Endodermal cell (in vitro differentiated cells): Measurements from ENCODE around the gene UNK. TPM values are rescaled to one million over a fixed set of nuclear protein-coding genes. Genes with fewer than 3 reads are reported as not detected.

Experiments used
- DNase-seq: peaks from one replicate; pipeline ENCODE4 v3.0.0-alpha.2; 2017
- H3K27ac ChIP-seq: 2 replicates; pipeline ENCODE4 v1.5.1; 2013; ENCODE audit warnings: mild to moderate bottlenecking, low read depth, low read length, moderate library complexity
- H3K27me3 ChIP-seq: 2 replicates; pipeline ENCODE4 v1.6.1; 2013; ENCODE audit warnings: mild to moderate bottlenecking, low read length, moderate library complexity; ENCODE audit not compliant: insufficient read depth, control insufficient read depth, poor library complexity, severe bottlenecking
- H3K36me3 ChIP-seq: 2 replicates; pipeline ENCODE4 v1.7.0; 2013; ENCODE audit warnings: mild to moderate bottlenecking, low read length, moderate library complexity; ENCODE audit not compliant: control insufficient read depth, insufficient read depth
- H3K4me1 ChIP-seq: one replicate; pipeline ENCODE4 v1.7.0; 2013; ENCODE audit warnings: low read length; ENCODE audit not compliant: control insufficient read depth, insufficient read depth
- H3K4me3 ChIP-seq: 2 replicates; pipeline ENCODE4 v1.5.1; 2013; ENCODE audit warnings: mild to moderate bottlenecking, low read length, moderate library complexity
- H3K9ac ChIP-seq: 2 replicates; pipeline ENCODE4 v1.6.1; 2013; ENCODE audit warnings: mild to moderate bottlenecking, low read length, moderate library complexity; ENCODE audit not compliant: poor library complexity, severe bottlenecking; ENCODE audit errors: extremely low read depth
- H3K9me3 ChIP-seq: 2 replicates; pipeline ENCODE4 v1.6.1; 2013; ENCODE audit warnings: mild to moderate bottlenecking, low read length, moderate library complexity; ENCODE audit not compliant: control insufficient read depth
- H3K27ac Mint-ChIP-seq: 2 replicates; pipeline ENCODE4 v1.8.0; 2020; ENCODE audit warnings: mixed read lengths
- H3K27me3 Mint-ChIP-seq: 2 replicates; pipeline ENCODE4 v1.8.0; 2021; ENCODE audit warnings: mild to moderate bottlenecking, mixed read lengths; ENCODE audit not compliant: insufficient read depth
- H3K36me3 Mint-ChIP-seq: 2 replicates; pipeline ENCODE4 v1.8.0; 2020; ENCODE audit warnings: low read depth, mixed read lengths
- H3K4me1 Mint-ChIP-seq: 2 replicates; pipeline ENCODE4 v1.8.0; 2020; ENCODE audit warnings: mixed read lengths
- H3K4me3 Mint-ChIP-seq: 2 replicates; pipeline ENCODE4 v1.8.0; 2020; ENCODE audit warnings: mild to moderate bottlenecking, moderate library complexity, mixed read lengths
- H3K9me3 Mint-ChIP-seq: 2 replicates; pipeline ENCODE4 v1.8.0; 2020; ENCODE audit warnings: mild to moderate bottlenecking, mixed read lengths
- CTCF ChIP-seq: fragments of 200-600 bp; sonication (generic); conservative IDR thresholded peaks from 2 replicates; pipeline ENCODE4 v1.5.0; 2021; ENCODE audit warnings: antibody characterized with exemption, mild to moderate bottlenecking
- WGBS, 2 experiments: methylation state at CpG; one replicate each; pipeline versions ENCODE4 v1.1.5 to v1.1.7; 2013; ENCODE audit warnings: missing lambda C conversion rate in 2 of 2, mixed read lengths in 1 of 2; ENCODE audit not compliant: insufficient coverage in 1 of 2, insufficient read length in 1 of 2; 5-methylcytosine and 5-hydroxymethylcytosine counted together
- total RNA-seq, 2 donors: library from RNA; stranded (reverse); fragmentation: NEBNext Ultra II Directional in 1 of 2; extraction: Animal tissue kit (Norgen Biotek cat#: 25700) in 1 of 2; gene quantifications; 2 replicates in 1 of 2; 3 replicates in 1 of 2; pipeline ENCODE4 v1.2.1, GENCODE V29; 2021

UNK gene
- total RNA-seq, 2 donors from 2014 or later: 38.0 to 39.0 TPM

GRCh38 chr17:75853433-75853832 is 68.8 kb downstream of the UNK start:
- H3K27me3 ChIP-seq: no peaks in the 10 kb centered on the region
- Mint-ChIP-seq H3K27me3 (no peaks in the 10 kb centered on the region), H3K4me1 (peaks cover 11% of the 10 kb centered on the region), H3K27ac (peak overlapping the region; percentile 58), H3K36me3 (peaks cover 21% of the 10 kb centered on the region), H3K4me3 (no peak overlapping the region), H3K9me3 (no peaks in the 10 kb centered on the region)
- H3K9me3 ChIP-seq: no peaks in the 10 kb centered on the region
- H3K4me1 ChIP-seq: no peaks in the 10 kb centered on the region
- TF ChIP-seq CTCF: no peak
- no peak overlapping the region for H3K9ac ChIP-seq
- DNase-seq: peak; percentile 52
- peaks cover 21% of the 10 kb centered on the region for H3K36me3 ChIP-seq
- no peak overlapping the region for H3K27ac ChIP-seq
- H3K4me3 ChIP-seq: no peak overlapping the region
- 90 to 100% methylated on average over 3 to 6 of the region's 7 CpGs for WGBS, 2 experiments

GRCh38 chr17:75854101-75854748 is 69.6 kb downstream of the UNK start:
- DNase-seq: peak; percentile 77
- peaks cover 19% of the 10 kb centered on the region for H3K36me3 Mint-ChIP-seq
- Histone ChIP-seq H3K27me3 (no peaks in the 10 kb centered on the region), H3K4me1 (no peaks in the 10 kb centered on the region), H3K9ac (peak overlapping the region; percentile 64), H3K9me3 (no peaks in the 10 kb centered on the region), H3K27ac (no peak overlapping the region), H3K4me3 (peak overlapping the region; percentile 88), H3K36me3 (peaks cover 18% of the 10 kb centered on the region)
- H3K27me3 Mint-ChIP-seq: no peaks in the 10 kb centered on the region
- no peak for TF ChIP-seq CTCF
- no peak overlapping the region for H3K4me3 Mint-ChIP-seq
- WGBS, 2 experiments: 36 to 53% methylated on average over 6 to 7 of the region's 7 CpGs
- H3K4me1 Mint-ChIP-seq: peaks cover 11% of the 10 kb centered on the region
- H3K9me3 Mint-ChIP-seq: no peaks in the 10 kb centered on the region
- H3K27ac Mint-ChIP-seq: no peak overlapping the region

- peaks cover 12% of the 10 kb centered on the region for H3K36me3 ChIP-seq
Measured at GRCh38 chr17:75854881-75855309, 70.3 kb downstream of the UNK start.

More at GRCh38 chr17:75854881-75855309, 70.3 kb downstream of the UNK start:
- H3K9ac ChIP-seq: peak overlapping the region; percentile 64
- no peak overlapping the region for H3K27ac ChIP-seq
- no peaks in the 10 kb centered on the region for H3K9me3 Mint-ChIP-seq
- no peaks in the 10 kb centered on the region for H3K27me3 Mint-ChIP-seq
- H3K4me1 Mint-ChIP-seq: peaks cover 11% of the 10 kb centered on the region
- H3K9me3 ChIP-seq: no peaks in the 10 kb centered on the region
- no peak overlapping the region for H3K27ac Mint-ChIP-seq
- H3K4me3 ChIP-seq: peak overlapping the region; percentile 88
- no peaks in the 10 kb centered on the region for H3K4me1 ChIP-seq
- no peak for TF ChIP-seq CTCF
- no peak for DNase-seq
- H3K36me3 Mint-ChIP-seq: peaks cover 12% of the 10 kb centered on the region
- H3K4me3 Mint-ChIP-seq: no peak overlapping the region
- no peaks in the 10 kb centered on the region for H3K27me3 ChIP-seq
- WGBS, 2 experiments: 1 to 3% methylated on average over 12 to 19 of the region's 19 CpGs
